HG02623 (cell line): ENCODE measurements around the gene CTSL.

Experiments used
- ATAC-seq: cut with Tn5 transposase; IDR thresholded peaks from one replicate; pipeline ENCODE4 v1.9.1; 2021; ENCODE audit warnings: moderate library complexity; ENCODE audit not compliant: unreplicated experiment

The CTSL gene

DNA sequence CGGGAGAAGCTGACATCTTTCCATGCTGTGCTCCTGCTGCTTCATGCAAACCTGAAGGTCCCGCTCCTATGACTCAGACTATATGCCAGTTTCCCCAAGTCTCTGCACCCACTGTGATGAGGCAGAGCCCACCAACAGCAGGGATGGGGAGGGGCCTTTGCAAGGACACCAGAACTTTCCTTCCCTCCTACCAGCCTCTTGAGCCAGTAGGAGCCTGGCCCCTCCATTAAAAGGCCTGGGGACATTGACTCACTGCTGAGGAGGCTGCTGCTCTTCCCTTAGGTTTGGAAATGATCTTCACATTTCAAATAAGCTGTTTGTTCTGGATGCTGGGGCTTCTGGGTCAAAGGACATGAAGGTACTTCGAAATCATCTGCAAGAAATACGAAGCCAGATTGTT is 26.1 kb upstream of the CTSL start:
- ATAC-seq: no peak

DNA sequence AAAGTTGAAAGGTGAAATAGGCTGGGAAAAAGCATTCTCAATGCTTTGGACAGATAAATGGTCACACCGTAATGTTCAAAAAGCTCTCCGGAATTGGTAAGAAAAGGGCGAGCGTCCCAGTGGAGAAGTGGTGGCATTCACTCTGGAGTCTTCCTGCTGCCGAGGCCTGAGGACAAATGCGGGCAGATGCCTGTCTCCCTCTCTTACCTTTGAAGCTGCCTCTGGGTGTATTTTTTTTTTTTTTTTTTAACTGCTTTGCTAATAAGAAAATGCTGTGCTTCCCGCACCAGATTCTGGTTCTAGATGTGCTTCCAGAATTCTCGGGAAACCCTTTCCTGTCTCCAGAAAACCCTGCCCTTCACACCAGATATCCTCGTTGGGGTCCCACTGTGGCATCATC is 24.4 kb upstream of the CTSL start:
- ATAC-seq: no peak

DNA sequence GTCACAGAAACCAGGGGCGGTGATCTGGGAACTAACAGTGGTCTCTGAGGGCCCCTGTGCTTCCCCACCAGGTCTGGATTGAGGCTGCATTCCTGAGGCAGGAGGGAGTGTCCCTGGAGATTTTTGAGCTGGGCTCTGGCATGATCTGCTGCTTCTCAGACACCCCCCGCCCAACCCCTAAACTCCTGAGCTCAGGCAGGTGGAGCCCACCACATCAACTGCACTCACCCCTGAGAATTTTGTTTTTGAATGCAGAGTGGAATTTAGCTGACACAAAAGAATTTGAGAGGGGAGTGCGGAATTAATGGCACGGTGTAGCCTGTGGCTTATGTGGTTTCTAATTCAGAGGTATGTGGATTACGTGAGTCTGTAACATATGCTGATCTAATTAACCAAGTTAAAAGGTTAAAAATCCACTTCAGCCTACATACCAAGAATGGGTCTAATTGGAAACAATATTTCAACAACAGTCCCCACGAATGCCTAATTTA is 23.9 kb upstream of the CTSL start:
- no peak for ATAC-seq

- no peak for ATAC-seq
Measured at GRCh38 chr9:87702921-87703320, 23.0 kb upstream of the CTSL start.

GRCh38 chr9:87703636-87704276 is 22.2 kb upstream of the CTSL start:
- no peak for ATAC-seq

- no peak for ATAC-seq
Measured at GRCh38 chr9:87704342-87704741, 21.6 kb upstream of the CTSL start.

- no peak for ATAC-seq
Measured at GRCh38 chr9:87706066-87706739, 19.7 kb upstream of the CTSL start.

DNA sequence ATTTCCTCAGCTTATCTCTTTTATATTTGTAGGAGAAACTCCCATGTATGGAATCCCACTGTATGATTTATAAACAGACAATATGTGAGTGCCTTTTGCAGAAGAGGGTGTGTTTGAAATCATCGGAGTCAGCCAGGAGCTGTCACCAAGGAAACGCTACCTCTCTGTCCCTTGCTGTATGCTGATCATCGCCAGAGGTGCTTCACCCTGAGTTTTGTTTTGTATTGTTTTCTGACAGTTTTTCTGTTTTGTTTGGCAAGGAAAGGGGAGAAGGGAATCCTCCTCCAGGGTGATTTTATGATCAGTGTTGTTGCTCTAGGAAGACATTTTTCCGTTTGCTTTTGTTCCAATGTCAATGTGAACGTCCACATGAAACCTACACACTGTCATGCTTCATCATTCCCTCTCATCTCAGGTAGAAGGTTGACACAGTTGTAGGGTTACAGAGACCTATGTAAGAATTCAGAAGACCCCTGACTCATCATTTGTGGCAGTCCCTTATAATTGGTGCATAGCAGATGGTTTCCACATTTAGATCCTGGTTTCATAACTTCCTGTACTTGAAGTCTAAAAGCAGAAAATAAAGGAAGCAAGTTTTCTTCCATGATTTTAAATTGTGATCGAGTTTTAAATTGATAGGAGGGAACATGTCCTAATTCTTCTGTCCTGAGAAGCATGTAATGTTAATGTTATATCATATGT is 18.0 kb upstream of the CTSL start:
- no peak for ATAC-seq

- ATAC-seq: no peak
Measured at GRCh38 chr9:87708546-87708945, 17.4 kb upstream of the CTSL start.

DNA sequence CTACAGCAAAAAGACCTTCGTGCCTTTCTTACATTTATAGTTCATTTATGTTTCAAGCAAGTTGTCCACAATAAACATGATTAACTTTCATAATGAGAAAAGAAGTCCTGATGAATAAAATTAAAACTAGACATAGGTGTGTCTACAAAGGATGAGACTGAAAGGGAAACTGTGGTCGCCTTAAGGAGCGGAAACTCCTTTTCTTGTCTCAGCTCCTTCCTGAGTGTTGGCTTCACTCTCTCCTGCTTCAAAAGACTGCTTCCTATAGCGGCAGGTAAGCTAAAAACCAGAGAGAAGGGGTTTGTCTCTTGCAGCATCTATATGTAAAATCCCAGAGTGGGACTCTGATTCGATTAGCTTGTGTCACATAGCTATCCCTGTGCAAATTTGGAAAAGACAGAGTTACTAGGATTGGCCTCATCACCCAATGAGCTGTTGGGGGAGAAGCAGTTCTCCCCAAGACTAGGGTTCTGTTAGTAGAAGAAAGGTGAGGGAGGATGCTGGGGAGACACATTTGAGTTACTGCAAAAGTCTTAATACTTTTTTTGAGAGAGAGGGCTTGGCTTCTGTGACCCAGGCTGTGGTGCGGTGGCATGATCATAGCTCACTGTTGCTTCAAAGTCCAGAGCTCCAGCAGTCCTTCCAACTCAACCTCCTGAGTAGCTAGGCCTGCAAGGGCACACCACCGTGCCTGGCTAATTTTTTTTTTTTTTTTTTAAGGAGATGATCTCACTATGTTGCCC is 16.8 kb upstream of the CTSL start:
- no peak for ATAC-seq

DNA sequence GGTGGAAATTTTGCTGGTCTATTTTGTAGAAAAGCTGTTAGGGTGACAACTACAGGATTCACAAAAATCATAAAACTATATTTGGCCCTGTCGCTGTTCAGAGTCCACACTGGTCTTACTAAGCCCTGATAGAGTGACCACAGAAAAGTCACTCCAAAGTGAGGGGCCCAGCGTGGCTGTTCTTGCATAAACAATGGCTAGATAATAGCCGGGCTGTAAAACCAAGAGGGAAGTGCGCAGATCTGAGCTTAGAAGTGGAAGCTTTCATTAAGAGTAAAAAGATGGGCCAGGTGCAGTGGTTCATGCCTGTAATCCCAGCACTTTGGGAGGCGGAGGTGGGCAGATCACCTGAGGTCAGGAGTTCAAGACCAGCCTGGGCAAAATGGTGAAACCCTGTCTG is 15.5 kb upstream of the CTSL start:
- ATAC-seq: no peak

DNA sequence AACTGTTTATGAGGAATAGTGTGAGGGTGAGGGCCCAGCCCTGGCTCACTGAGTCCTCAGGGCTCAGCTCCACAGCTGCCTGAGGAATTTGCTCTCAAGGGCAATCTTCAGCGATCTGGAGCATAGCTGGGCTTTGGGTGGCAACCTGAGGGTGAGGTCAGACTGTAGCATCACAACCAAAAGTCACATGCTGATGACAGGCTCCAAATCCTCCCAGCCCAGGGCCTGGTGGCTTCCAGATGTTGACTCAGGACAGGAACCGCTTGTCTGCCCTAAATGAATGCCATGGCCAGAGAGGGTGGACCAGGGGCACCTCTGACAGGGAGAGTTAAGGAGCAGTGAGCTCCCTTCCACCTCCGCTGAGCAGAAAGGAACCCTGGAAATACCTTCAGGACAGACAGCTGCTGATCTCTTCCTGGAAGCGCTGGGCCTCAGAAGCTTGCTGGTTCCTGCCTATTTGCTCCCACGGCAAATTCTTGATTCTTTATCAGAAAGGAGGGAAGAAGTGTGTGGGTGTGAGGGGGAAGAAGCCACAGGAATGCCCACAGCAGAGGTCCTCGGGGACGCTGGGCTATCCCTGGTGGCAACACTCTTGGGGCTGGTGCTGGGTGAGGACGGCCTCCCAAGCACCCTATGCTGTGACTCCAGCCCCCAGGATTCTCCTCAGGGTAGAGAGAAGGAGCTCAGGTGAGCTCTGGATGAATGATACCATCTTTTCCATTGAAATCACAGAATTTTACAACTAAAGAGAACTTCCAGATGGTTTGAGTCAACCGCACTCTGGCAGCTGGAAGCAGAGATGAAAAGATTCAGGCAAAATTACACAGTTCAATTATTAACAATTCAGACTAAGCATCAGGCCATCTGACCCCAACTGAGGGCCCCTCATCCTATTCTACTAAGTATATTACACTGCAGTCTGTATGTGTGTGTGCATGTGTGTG is 13.8 kb upstream of the CTSL start:
- ATAC-seq: no peak

DNA sequence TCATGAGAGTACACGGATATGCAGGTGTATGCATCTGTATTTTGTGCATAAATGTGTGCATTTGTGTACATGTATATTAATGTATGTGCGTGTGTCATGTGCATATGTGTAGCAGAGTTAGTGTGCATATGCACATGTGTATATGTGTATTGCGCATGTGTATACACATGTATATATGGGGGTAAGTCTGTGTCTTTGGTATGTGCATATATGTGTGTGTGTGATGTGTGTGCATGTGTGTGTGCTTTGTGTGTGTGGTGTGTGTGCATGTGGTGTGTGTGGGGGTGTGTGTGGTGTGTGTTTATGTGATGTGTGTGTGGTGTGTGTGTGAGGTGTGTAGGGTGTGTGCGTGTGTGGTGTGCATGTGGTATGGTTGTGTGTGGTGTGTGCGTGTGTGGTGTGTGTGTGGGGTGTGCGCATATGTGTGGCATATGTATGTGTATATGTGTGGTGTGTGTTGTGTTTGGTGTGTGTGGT is 13.1 kb upstream of the CTSL start:
- ATAC-seq: no peak

DNA sequence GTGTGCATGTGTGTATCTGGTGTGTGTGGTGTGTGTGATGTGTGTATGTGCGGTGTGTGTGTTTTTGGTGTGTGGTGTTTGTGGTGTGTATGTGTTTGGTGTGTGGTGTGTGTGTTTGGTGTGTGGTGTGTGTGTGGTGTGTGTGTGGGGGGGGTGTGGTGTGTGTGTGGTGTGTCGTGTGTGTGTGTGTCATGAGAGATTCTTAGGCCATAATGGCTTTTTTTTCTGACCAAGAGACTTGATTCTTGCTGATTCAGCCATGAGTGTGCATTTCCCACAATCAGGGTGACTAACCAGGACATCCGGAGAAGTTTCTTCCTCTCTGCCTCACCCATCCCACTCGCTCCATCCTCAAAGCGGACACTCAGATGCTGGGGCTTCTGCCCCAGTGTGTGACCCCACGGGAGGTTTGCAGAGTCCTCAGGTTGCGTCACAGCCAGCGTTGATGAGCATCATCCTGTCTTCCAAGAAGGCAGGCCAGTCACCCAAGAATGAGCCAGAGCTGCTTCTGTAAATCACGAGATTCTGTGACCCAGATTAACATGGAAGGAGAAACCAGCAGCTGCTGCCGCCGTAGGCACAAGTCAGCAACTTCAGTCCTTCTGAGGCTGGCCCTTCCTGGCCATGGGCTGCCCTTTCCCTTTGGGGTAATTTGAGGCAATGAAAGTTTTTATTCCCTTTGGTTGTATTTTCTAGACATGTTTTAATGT is 12.5 kb upstream of the CTSL start:
- ATAC-seq: no peak

- ATAC-seq: no peak
Measured at GRCh38 chr9:87713988-87714330, 12.0 kb upstream of the CTSL start.

DNA sequence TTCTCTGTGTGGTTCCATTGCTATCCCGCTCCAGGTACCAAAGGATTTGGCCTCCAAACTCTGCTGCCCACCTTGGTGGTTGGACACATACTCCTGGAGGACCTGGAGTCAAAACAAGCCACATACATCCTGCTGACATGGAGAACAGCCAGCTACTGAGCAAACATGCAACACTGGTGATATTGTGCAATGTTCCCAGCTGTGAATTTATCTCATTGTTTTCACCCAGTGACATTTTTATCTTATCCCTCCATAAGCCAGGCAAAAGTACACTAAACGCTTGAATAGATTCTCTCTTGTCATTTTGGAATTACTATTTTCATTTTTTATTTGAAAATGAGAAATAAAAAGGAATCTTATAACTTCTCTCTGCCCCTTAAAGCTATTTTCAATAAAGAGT is 11.1 kb upstream of the CTSL start:
- ATAC-seq: no peak

DNA sequence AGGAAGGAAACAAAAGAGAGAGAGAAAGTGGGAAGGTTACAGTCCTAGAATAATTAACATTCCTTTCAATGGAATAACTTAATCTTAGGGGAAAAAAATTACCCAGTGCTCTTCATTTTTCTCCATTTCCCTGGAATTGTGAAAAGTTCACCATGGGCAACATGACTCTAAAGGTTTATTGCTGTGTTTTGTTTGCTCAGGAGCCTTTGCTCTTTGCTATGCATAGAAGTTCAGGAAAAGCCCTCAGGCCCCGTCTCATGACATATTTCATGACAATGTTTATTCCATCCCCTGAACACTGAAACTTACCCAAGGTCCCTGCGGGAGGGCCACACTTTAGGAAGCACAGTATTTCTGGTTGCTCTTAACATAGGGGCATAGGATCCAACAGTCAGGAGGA is 9.8 kb upstream of the CTSL start:
- no peak for ATAC-seq

DNA sequence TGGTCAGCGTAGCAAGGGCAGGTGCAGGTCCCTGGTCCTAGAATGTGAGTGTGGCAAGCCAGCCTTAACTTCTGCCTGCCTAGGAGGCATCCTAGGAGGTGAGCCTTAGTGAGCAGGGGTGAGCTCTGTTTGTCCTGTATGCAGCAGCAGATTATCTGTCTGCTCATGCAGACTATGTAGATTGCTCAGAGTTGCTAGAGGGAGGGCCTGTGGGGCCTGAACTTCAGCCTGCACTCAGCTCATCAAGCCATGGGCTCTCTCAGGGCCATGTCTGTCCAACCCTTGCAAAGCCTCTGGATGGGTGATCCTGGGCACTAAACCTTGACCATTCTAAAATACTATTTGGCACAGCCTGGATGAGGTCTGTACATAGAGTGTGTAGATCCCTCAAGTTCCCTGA is 8.5 kb upstream of the CTSL start:
- no peak for ATAC-seq

GRCh38 chr9:87718231-87718630 is 7.7 kb upstream of the CTSL start:
- ATAC-seq: no peak
